ENCODE measurements around the gene TMEM151B.
"Not testable (repeated sequence)": the region's sequence is repeated elsewhere in the genome, so short reads cannot be mapped to it uniquely, and the experiment has no call there.

Gene TMEM151B

DNA sequence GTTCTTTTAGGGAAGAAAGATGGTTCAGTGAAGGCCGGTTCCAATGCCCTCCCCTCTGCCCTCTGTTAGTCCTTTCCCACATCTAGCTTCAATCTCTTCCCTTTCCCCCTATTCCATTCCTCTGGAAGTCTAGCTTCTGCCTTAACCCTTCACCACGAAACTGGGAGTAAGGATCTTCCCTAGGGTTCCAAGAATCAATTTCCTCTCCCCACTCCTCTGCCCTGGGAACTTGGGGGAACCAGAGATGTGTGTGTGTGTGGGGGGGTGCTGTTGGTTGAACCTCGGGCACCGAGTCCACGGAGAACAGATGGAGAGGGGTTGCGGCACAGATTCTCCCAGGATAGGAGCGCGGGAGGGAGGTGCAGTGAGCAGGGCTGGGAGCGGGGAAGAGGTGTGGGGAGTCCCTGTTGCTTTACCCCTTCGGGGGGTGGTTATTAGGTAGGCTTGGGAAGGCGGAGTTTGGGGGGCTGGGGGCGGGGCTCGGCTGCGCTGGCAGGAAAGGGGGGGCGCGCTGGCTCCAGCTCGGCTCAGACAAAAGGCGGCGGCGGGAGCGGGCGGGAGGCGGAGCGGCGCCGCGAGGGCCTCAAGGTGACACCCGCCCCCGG, at the start of gene TMEM151B:
TMEM151B (plus strand) TSS at position 530 of the 605 bp plus-strand sequence. CDS start 293 bp downstream, outside the sequence.
- DNase-seq (ENCODE audit: low spot score): no peak

DNA sequence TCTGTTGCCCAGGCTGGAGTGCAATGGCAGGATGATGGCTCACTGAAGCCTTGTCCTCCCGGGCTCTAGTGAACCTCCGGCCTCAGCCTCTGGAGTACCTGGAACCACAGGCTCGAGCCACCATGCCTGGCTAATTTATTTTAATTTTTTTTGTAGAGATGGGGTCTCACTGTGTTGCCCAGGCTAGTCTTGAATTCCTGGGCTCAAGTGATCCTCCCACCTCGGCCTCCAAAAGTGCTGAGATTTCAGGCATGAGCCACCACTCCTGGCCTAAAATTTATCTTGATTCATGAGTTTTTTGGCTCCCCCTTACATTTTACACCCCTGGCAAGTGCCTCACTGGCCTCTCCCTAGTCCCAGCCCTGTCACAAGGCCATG, 49.3 kb upstream of the TMEM151B start:
- no peak for DNase-seq (ENCODE audit: low spot score)

DNA sequence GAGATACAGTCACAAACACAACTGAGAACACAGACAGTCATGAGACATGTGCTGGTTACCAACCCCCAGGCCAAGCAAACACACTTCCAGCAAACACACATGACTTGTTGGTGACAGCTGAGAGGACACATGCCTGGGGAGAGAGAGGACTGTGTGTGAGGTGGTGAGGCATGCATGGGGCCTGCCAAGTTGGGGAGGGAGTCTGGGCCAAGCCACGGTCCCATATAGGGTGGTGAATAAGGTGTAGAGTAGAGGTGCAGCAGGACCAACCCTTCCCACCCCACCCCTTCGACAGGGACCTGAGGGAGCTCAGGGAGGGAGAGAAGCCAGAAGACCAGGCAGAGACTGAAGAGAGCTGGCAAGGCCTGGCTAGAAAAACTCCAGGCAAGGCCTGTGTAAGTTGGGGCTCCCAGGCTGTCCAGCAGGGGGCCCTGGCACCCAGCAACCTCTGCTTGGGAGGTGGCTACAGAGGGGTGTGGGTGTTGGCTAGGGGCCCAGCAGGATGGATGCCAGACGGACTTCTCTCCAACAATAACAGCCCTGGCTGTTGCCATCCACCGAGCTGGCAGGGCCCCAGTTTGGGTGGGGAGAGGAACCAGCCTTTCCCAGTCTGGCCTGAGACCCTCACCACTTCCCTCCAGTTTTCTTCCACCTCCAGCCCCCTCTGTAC, 48.8 kb upstream of the TMEM151B start:
- DNase-seq (ENCODE audit: low spot score): peak; percentile 88

DNA sequence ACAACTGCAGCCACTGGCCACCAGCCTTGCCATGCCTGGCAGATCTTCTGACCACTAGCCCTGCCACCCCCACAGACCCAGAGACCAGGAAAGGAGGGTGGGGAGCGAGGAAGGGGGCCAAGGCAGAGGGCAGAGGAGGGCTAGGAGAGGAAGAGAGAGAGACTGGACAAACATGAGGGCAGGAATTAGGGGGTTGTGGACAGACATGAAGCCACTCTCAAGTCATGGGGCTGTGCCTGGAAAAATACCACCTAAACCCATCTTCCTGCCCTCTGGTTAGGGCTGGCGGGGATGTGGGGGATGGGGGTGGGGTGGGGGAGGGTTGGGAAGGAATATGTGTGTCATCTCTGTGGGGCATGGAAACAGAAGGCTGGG, 48.3 kb upstream of the TMEM151B start:
- DNase-seq (ENCODE audit: low spot score): no peak

DNA sequence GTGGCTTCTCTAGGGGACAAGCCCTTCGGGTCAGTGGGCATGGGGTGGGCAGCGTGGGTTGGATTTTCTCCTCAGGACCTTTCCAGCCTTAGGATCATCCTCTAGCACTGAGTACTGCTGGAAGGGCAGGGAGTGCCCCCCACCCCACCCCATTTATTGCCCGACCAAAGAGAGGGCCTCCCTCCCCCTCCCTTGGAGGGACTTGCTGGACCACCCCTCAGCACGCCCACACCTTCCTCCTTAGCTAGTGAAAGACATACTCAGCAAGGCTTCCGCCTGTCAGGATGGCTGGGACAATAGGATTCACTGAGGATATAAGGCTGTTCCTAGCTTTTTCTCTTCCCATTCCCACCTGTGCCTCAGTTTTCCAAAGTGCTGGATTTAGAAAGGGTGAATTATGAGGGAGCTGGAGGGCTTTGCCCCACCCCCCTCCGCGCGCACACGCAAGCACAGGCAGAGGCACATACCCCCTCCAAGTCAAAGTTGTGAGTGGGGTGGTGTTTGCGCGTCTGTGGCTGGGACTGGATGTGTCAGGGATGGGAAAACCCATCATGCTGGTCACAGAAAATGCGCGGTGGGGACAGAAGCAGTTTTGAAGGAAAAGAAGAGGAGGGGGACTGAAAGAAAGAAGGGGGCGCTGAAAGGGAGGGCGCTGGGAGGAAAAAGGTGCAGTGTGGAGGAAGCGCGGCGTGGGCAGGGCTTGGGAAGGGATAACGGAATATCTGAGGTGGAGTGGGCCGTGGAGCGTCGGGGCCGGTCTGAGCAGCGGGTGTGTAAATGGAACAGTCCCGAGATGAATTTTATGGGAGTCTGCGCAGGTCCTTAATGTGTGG, 47.5 kb upstream of the TMEM151B start:
- DNase-seq (ENCODE audit: low spot score): peak; percentile 61

DNA sequence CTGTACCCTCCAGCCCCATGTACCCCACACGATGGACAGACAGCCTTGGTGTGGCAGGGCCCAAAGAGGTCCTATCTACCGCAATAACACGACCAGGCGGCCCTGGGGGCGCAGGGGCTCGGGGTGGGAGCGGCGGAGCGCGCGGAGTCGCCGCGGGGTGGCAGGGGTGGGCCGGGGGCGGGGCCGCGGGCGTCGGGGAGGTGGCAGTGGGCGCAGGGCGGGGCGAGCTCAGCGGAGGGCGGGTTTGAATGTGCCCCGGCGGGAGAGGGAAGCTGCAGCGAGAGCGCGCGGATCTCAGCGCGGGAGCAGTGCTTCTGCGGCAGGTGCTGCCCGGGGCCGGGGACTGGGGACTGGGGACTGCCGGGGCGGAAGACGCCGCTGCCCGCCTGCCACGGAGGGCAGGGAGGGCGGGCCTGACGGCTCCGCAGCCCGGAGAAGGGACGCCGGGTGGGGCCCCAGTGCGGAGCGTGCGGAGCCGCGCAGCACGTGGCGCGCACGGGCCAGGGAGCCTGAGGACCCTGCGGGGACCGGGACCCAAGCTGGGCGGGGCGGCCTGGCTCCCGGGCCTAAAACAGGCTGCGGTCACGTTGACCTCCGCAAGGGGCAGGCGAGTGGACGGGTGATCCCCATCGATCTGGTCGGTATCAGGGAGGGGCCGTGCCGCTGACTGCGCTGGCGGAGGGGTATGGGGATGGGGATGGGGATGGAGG, 46.8 kb upstream of the TMEM151B start, which contains the start of gene SLC29A1:
SLC29A1 (plus strand) TSS at position 277 of the 710 bp plus-strand sequence. CDS start 3,719 bp downstream, outside the sequence.
- peak; percentile 74 for DNase-seq (ENCODE audit: low spot score)

DNA sequence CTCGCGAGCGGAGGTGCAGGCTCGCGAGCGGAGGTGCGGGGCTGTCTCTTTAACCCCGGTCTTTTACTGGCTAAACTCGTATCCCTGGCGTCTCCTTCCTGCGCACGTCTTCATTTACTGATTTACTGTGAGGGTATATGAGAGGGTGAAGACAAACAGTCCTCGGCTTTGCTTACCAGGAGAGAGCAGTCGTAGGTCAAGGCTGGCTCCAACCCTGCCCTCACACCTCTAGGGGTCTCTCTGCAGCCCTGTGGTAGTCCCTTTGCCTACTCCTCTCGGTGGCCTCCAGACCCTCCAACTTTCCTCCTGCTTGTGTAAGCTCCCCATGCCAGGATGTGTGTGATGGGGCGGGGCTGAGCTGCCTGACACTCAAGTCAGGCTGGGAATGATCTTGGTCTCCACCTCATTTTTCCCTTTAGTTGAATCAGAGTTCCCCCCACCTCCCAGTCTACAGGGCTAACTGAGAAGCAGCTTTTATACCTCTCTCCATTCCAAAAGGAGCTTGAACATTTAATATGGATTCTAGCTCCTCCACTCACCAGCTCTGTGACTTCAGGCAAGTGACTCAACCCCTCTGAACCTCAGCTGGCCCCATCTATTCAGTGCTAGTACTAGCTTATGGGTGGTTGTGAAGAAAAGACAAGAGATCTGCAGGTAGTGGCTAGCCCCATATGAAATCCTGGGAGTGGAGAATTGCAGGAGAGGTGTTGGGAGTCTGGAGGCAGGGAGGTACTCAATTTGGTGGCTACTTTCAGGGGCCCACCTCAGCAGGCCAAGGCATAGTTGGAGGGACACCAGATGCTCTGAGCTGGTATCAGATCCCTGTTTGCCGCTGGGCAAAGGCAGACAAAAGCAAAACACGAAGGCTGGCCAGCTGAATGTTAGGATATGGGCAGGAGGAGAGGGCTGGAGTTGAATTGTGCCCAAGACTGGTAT, 46.0 kb upstream of the TMEM151B start:
- DNase-seq (ENCODE audit: low spot score): peak; percentile 75

DNA sequence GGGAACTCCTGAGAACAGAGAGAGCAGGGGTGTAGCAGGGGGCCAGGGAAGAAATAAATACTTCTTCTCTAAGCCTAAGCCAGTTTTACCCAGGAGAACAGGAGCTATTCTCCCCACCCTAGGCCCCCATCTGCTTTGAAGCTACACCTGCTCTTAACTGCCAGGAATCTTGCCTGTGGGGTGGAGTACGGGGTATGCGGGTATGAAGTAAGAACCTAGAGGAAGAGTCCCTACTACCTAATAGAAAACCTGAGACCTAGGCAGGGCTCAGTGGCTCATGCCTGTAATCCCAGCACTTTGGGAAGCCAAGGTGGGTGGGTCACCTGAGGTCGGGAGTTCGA, 45.3 kb upstream of the TMEM151B start:
- no peak for DNase-seq (ENCODE audit: low spot score)

DNA sequence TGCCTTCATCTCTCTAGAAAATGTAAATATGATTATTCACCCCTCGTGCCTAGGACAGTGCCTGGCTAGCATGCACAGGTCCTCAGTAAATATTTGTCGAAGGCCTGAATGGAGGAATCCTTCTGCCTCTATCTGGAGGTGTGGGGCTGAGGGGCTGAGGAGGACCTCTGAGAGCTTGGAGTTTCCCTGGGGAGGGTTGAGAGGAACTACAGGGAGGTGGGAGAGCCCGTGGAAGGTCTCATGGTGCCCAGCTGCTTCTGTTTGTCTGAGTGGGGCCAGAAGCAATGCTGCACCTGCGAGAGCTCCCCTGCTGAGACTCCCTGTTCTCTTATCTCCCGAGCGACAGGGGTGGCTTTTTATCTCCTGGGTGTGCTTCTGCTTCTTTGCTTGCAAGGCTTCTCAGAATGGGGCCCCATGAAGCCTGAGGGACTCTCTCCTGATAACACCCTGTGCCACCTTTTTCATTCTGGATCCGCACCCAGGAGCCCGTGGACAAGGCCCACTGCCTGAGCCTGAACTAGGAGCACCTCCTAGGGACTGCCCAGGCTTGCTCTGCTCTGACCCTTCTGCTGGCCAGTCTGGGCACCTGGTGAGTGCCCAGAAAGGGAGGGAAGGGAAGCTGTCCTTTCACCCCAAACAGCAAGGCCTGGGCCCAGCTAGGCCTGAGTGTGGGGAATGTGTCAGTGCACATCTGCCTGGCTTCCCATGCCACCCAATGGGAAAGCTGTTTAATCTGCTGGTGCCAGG, 44.5 kb upstream of the TMEM151B start:
- no peak for DNase-seq (ENCODE audit: low spot score)

DNA sequence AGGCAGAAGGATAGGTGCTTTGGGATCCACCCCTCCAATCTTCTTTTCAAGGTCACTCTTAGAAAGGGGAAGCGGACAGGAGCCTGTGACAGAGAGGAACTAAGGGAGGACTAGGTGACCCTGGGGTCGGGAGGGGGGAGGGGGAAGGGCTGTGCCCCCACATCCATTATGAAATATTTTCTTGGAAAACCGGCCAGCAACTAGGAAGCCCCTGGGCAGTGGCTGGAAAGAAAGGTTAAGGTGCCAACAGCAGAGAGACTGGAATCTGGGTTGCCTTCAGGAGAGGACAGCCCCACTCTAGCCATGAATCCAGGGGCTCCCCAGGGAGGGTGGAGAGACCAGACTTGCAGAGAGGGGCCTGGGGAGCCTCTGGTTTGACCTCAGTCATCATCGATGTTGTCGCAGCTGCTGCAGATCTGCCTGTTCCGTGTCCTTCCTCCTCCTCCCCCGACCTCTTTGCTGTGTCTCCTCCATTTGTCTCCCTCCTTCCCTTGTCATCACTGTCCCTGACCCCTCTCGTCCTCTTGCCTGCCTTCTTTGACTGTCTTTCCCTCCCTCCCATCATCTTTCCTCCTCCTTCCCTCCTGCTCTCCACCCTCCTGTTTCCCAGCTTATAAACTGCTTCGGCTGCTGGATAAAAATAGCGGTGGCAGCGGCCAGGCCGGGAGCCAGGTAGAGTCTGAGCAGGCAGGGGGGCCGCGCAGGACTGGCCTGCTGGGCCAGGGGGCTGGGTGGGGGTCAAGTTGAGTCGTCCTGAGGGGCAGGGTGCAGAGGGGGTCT, 43.7 kb upstream of the TMEM151B start:
- DNase-seq (ENCODE audit: low spot score): no peak

DNA sequence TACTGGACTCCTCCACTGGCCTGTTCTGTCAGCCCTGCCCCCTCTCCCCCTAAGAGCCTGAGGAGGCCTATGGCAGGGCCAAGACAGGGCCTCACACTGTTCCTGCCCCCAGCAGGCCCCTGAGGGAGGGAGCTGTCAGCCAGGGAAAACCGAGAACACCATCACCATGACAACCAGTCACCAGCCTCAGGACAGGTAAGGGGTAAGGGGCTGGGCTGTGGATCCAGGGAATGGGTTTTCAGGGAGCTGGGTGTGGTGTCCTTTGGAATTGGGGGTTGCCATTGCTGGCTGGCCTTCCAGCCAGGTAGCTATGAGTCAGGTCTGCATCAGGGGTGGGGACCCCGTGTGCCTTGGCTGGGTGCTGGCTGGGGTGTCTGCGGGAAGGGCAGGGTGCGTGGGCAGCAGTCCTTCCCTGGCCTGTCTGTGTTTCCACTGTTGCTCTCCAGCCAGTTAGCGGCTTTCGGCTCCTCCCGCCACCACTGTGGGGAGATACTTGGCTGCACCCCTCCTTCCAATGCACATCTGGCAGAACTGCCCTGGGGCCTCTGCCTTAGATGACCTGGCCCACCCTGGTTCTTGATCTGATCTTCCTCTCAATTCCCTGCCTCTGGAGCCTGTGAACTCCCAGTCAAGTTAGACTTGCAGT, 43.0 kb upstream of the TMEM151B start:
- DNase-seq (ENCODE audit: low spot score): no peak

DNA sequence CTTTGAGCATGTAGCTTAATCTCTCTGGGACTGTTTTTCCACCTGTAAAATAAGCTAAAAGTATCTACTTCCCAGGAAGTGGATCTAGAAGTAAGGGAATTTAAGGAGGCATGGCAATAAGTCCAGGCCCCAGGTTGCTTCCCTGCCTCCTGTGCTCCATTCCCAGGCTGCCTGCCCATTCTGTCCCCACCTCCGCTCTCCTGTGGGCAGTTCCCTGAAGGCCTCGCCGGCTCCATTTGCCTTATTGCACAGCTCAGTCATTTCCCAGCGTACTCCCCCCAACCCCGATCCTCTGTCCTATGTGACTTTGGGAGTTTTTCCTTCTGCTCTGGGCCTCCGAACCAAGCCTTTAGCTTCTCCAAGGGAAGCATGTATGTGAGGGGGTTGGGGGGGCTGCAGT, 42.2 kb upstream of the TMEM151B start:
- DNase-seq (ENCODE audit: low spot score): no peak

DNA sequence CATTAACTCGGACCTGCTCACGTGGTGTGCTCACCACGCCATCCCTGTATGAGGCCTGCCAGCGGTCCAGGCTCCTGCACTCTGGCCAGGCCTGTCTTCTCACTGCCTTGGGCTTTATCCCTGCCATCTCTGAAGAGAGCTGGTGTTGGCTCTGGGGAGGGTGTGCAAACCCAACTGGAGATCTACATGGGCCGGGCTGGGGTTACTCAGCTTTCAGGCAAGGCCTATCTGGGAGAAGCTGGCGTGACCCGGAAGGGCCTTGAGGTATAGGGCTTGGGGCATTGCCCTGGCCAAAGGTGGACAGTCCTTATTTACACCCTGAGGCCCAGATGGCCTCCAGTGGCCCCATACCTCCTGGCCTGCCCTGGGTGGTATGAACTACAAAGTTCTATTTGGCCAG, 41.8 kb upstream of the TMEM151B start:
- DNase-seq (ENCODE audit: low spot score): no peak

DNA sequence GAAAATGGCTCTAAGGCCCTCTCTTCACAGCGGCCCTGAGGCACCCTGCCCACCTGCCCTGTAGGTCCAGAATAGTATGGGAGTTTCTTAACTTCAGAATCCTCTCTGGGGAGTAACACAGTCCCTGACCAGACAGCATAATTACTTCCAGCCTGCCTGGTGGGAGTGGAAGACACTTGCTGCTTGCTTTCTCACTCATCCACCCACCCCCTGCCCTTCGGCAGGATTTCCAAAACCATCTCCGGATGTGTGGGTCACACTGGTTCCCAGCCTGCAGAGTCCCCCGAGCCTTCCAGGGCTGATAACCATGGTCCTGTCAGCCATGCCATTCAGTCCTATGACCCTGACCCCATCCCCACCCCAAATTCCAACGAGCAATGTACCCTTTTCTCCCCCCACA, 41.4 kb upstream of the TMEM151B start:
- no peak for DNase-seq (ENCODE audit: low spot score)

DNA sequence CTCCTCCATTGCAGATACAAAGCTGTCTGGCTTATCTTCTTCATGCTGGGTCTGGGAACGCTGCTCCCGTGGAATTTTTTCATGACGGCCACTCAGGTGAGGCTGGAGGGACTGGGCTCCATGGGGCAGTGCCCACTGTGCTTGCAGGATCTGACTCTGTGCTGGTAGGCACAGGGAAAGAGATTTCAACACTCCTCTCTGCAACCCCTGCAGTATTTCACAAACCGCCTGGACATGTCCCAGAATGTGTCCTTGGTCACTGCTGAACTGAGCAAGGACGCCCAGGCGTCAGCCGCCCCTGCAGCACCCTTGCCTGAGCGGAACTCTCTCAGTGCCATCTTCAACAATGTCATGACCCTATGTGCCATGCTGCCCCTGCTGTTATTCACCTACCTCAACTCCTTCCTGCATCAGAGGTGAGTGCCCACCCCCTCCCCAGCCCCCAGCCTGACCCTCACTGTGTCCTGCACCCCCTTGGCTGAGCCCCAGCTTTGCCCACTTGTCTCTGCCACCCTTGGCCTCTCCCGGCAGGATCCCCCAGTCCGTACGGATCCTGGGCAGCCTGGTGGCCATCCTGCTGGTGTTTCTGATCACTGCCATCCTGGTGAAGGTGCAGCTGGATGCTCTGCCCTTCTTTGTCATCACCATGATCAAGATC, 40.7 kb upstream of the TMEM151B start:
- no peak for DNase-seq (ENCODE audit: low spot score)

DNA sequence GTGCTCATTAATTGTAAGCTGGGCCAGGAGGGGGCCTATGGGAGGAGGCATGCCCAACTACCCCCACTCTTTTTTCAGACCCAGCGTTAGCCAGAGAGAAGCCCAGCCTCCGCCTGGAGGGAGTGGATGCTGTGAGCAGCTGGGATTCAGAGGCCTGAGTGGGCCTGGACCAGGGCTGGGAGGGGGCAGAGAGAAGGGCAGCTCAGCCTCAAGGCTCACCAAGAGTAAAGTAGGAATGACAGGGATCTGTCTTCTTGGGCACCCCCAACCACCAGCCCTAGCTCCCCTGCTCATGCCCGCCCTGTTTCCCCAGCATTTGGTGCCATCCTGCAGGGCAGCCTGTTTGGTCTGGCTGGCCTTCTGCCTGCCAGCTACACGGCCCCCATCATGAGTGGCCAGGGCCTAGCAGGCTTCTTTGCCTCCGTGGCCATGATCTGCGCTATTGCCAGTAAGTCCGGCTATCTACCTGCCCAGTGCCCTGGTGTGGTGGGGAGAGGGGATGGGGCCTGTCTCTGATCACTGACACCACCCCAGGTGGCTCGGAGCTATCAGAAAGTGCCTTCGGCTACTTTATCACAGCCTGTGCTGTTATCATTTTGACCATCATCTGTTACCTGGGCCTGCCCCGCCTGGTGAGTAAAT, 40.1 kb upstream of the TMEM151B start:
- DNase-seq (ENCODE audit: low spot score): no peak

DNA sequence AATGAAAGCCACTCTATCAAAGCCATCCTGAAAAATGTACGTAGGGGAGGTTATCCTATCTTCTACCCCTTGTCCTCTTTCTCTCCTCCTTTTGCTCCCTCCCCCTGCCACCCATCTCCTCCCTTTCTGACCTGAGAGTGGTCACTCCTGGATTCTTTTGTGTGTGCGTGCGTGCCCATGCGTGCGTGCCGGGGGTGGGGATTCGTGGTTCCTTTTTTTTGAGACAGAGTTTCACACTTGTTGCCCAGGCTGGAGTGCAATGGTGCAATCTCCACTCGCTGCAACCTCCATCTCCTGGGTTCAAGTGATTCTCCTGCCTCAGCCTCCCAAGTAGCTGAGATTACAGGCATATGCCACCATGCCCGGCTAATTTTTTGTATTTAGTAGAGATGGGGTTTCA, 38.8 kb upstream of the TMEM151B start:
- DNase-seq (ENCODE audit: low spot score): not testable (repeated sequence)
